KMS-11 (cell line): ENCODE results near the gene CCNB3.

Experiments
- H2AFZ ChIP-seq: fragments of 200-600 bp; sonication (generic); 2 replicates; pipeline ENCODE4 v1.6.1; 2016; ENCODE audit warnings: antibody characterized with exemption, mixed run types, low read depth
- H3K27ac ChIP-seq: fragments of 200-600 bp; sonication (generic); 2 replicates; pipeline ENCODE4 v1.6.1; 2016; ENCODE audit warnings: mild to moderate bottlenecking, mixed run types
- H3K27me3 ChIP-seq: fragments of 200-600 bp; sonication (generic); 2 replicates; pipeline ENCODE4 v1.6.1; 2017; ENCODE audit warnings: mild to moderate bottlenecking, low read depth, mixed run types, moderate library complexity; ENCODE audit not compliant: insufficient read depth
- H3K36me3 ChIP-seq: fragments of 200-600 bp; sonication (generic); 2 replicates; pipeline ENCODE4 v1.6.1; 2017; ENCODE audit warnings: mild to moderate bottlenecking, mixed run types; ENCODE audit not compliant: insufficient read depth
- H3K4me1 ChIP-seq: fragments of 200-600 bp; sonication (generic); 2 replicates; pipeline ENCODE4 v1.6.1; 2016; ENCODE audit warnings: mild to moderate bottlenecking, low read depth, mixed run types; ENCODE audit not compliant: poor library complexity, severe bottlenecking
- H3K4me2 ChIP-seq: fragments of 200-600 bp; sonication (generic); 2 replicates; pipeline ENCODE4 v1.7.0; 2016; ENCODE audit warnings: mild to moderate bottlenecking, mixed run types
- H3K4me3 ChIP-seq: fragments of 200-600 bp; sonication (generic); IDR thresholded peaks from 2 replicates; pipeline ENCODE4 v1.6.1; 2017; ENCODE audit warnings: low read depth, low read length, mixed read lengths; ENCODE audit not compliant: insufficient read depth
- H3K79me2 ChIP-seq: fragments of 200-600 bp; sonication (generic); 2 replicates; pipeline ENCODE4 v1.6.1; 2016; ENCODE audit warnings: low read depth, mixed run types; ENCODE audit not compliant: insufficient read depth
- H3K9ac ChIP-seq: fragments of 200-600 bp; sonication (generic); 2 replicates; pipeline ENCODE4 v1.6.1; 2016; ENCODE audit warnings: mild to moderate bottlenecking, mixed run types
- H4K20me1 ChIP-seq: fragments of 200-600 bp; sonication (generic); 2 replicates; pipeline ENCODE4 v1.6.1; 2016; ENCODE audit warnings: mild to moderate bottlenecking, mixed run types; ENCODE audit not compliant: insufficient read depth
- TF ChIP-seq, protein P1 (sequence below): fragments of 200-600 bp; sonication (generic); conservative IDR thresholded peaks from 2 replicates; pipeline ENCODE4 v1.6.1; 2017; ENCODE audit warnings: low read depth, mild to moderate bottlenecking, antibody characterized with exemption, low read length, moderate library complexity, mixed read lengths

Gene CCNB3

DNA sequence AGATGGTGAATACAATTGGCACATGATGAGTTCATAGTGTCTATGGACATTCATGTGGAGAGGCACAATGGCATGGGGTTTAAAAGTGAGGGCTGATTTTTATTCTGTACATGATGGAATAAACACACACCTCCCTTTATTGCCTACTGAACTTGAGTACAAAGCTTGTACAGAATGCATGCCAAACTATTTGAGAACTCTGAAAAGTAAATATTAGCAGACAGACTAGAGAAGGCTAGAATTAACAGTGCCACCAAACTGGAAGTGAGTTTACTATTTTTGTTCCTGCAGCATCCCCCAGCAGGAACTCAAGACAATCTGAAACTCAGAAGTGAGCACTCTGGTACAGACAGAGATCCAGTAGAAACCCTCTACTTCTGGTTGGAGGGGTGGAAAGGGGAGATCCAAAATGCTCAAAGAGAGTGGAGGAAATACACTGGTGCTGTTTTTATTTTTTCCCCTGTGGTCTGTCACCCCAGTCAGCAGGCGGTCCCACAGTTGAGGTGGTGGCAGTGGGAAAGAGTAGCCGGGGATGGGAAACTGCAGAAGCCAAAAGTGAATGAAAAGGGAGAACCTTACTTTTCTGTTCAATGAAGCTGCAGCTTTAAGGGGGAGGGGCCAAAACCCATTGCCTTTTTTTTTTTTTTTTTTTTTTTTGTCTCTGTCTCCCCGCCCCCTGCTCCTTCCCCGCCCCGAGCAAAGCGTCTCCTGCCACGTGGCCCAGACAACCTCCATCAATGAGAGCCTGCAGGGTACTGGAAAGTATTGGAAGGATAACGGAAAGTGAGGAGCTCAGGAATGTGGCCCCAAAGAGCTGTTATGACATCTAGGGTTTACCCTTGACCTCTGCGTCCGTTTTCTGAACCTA, 24.3 kb upstream of the CCNB3 start:
- Histone ChIP-seq H3K9ac (no peak overlapping the region), H3K27ac (no peak overlapping the region), H3K4me3 (no peak overlapping the region), H3K36me3 (no peaks in the 10 kb centered on the region), H3K27me3 (no peaks in the 10 kb centered on the region), H2AFZ (no peak overlapping the region), H3K79me2 (no peaks in the 10 kb centered on the region), H3K4me2 (no peak overlapping the region), H3K4me1 (no peaks in the 10 kb centered on the region), H4K20me1 (no peaks in the 10 kb centered on the region)
- TF ChIP-seq, protein P1, sequence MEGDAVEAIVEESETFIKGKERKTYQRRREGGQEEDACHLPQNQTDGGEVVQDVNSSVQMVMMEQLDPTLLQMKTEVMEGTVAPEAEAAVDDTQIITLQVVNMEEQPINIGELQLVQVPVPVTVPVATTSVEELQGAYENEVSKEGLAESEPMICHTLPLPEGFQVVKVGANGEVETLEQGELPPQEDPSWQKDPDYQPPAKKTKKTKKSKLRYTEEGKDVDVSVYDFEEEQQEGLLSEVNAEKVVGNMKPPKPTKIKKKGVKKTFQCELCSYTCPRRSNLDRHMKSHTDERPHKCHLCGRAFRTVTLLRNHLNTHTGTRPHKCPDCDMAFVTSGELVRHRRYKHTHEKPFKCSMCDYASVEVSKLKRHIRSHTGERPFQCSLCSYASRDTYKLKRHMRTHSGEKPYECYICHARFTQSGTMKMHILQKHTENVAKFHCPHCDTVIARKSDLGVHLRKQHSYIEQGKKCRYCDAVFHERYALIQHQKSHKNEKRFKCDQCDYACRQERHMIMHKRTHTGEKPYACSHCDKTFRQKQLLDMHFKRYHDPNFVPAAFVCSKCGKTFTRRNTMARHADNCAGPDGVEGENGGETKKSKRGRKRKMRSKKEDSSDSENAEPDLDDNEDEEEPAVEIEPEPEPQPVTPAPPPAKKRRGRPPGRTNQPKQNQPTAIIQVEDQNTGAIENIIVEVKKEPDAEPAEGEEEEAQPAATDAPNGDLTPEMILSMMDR = no peak

DNA sequence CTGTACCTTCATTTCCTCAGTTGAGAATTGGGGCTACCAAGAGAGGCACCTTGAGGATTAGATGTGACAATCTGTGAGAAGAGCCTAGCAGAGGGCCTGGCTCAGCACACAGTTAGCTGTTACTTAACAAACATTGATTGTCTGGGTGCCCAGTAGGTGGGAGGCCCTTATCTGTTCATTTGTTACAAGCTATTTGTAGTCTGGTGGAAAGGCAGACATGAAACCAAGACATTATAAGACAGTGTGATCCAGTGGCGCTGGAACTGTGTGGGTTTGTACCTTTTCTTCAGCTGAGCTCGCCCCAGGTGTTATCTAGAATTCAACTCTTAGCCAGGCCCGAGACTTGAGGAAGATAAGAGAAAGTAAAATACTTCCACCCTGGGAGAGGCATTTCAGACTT, 20.7 kb upstream of the CCNB3 start:
- no peak overlapping the region for H3K4me2 ChIP-seq
- no peak overlapping the region for H3K27ac ChIP-seq
- no peaks in the 10 kb centered on the region for H3K4me1 ChIP-seq
- no peaks in the 10 kb centered on the region for H4K20me1 ChIP-seq
- H3K79me2 ChIP-seq = no peaks in the 10 kb centered on the region
- H3K9ac ChIP-seq = no peak overlapping the region
- H2AFZ ChIP-seq = no peak overlapping the region
- no peaks in the 10 kb centered on the region for H3K36me3 ChIP-seq
- no peak overlapping the region for H3K4me3 ChIP-seq
- TF ChIP-seq, protein P1 = no peak
- no peaks in the 10 kb centered on the region for H3K27me3 ChIP-seq

DNA sequence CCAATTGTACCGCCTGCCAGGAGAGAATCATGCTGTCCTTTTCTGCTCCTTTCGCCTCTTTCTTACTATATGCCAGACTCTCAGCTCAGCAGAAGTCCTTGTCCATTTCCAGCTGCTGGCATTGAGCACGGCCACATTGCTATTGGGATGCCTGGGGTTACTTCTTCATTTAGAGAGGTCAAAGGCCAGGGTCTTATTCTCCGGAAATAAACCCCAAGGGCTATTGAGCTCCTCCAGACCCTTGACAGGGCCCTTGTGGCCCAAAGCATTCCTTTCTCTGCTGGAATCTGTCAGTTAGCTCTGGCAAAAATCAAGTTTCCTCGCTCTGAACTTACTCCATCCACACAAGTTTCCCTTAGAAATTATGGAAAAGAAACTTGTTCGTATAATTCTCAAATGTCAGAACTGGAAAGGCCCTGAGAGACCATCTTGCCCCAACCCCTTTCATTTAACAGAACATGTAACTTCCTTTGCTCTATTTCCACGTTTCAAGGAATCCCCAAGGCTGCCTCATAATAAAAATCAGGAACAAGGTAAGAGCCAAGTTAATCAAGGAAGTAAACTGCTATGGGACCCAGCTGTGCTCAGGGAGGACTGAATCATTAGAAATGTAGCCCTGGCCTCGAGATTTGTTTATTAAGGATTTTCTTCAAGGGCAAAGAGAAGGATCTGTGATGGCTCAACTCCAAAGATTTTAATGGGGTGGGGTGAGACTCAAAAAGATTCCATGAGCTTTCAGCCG, 15.5 kb upstream of the CCNB3 start:
- no peaks in the 10 kb centered on the region for H3K27me3 ChIP-seq
- H4K20me1 ChIP-seq = no peaks in the 10 kb centered on the region
- no peak overlapping the region for H3K9ac ChIP-seq
- H3K4me3 ChIP-seq = no peak overlapping the region
- TF ChIP-seq, protein P1 = no peak
- H3K36me3 ChIP-seq = no peaks in the 10 kb centered on the region
- no peak overlapping the region for H3K4me2 ChIP-seq
- no peak overlapping the region for H2AFZ ChIP-seq
- no peaks in the 10 kb centered on the region for H3K4me1 ChIP-seq
- H3K27ac ChIP-seq = no peak overlapping the region
- no peaks in the 10 kb centered on the region for H3K79me2 ChIP-seq

DNA sequence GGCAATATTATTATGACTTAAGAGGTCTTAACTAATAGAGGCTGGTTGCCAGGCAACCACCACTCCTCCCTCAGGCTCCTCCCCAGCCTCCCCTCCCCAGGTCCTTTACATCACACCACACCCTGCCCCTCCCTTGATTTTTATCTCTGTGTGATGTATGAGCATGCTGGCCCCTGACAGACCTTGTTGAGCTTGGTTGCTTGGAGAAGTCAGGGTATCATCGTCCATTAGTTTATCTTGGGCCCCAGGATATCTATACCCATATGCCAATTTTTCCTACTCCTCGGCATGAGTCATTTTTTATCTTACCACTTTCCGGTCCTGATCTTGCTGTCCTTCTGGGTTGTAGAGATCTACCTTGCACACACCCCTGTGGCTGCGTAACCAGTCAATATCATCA, 6.2 kb upstream of the CCNB3 start:
- TF ChIP-seq, protein P1 = no peak
- no peaks in the 10 kb centered on the region for H3K4me1 ChIP-seq
- H4K20me1 ChIP-seq = no peaks in the 10 kb centered on the region
- H3K79me2 ChIP-seq = no peaks in the 10 kb centered on the region
- no peaks in the 10 kb centered on the region for H3K36me3 ChIP-seq
- no peak overlapping the region for H3K27ac ChIP-seq
- H2AFZ ChIP-seq = no peak overlapping the region
- no peak overlapping the region for H3K4me3 ChIP-seq
- H3K9ac ChIP-seq = no peak overlapping the region
- no peaks in the 10 kb centered on the region for H3K27me3 ChIP-seq
- no peak overlapping the region for H3K4me2 ChIP-seq
